ENCODE measurements around the gene NPM1.

The NPM1 gene

GRCh38 chr5:171424726-171425125 lies 37.1 kb downstream of the NPM1 start:
- H3K9ac ChIP-seq (ENCODE audit: low read length): no peak overlapping the region
- no peaks in the 10 kb centered on the region for H3K27me3 ChIP-seq (replicated peaks; ENCODE audit: control insufficient read depth, insufficient read depth, low read length)
- no peak for DNase-seq (ENCODE audit: low read depth)
- H3K4me3 ChIP-seq (ENCODE audit: low read length): no peak overlapping the region
- H3K9me3 ChIP-seq (ENCODE audit: control insufficient read depth, low read length): no peaks in the 10 kb centered on the region
- H3K36me3 ChIP-seq (ENCODE audit: control insufficient read depth, insufficient read depth, low read length, severe bottlenecking): no peaks in the 10 kb centered on the region
- peaks cover 13% of the 10 kb centered on the region for H3K4me1 ChIP-seq (ENCODE audit: control insufficient read depth, insufficient read depth, low read length)

DNA sequence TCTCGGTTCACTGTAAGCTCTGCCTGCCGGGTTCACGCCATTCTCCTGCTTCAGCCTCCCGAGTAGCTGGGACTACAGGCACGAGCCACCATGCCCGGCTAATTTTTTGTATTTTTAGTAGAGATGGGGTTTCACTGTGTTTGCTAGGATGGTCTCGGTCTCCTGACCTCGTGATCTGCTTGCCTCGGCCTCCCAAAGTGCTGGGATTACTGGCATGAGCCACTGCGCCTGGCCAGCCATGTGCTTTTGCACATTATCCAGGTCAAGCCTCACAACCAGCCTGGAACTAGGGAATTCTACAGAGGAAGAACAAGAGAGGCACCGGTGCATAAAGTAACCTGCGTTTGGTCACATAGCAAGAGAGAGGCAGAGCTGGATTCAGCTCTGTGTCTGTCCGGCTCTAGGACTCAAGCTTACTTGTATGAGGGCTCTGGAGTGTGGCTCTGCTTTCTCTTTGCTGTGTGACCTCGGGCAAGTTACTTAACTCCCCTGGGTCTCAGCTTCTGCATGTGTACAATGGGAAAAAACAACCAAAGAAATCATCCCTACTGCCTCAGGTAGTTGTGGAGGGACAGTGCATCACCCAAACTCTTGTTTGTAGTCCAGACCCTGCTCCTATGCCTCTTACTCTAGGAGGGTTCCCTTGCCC lies 38.1 kb downstream of the NPM1 start:
- no peak for DNase-seq (ENCODE audit: low read depth)
- Histone ChIP-seq H3K27me3 (replicated peaks; ENCODE audit: control insufficient read depth, insufficient read depth, low read length) (no peaks in the 10 kb centered on the region), H3K9ac (ENCODE audit: low read length) (no peak overlapping the region), H3K36me3 (ENCODE audit: control insufficient read depth, insufficient read depth, low read length, severe bottlenecking) (no peaks in the 10 kb centered on the region), H3K4me3 (ENCODE audit: low read length) (no peak overlapping the region), H3K4me1 (ENCODE audit: control insufficient read depth, insufficient read depth, low read length) (peaks cover 7% of the 10 kb centered on the region), H3K9me3 (ENCODE audit: control insufficient read depth, low read length) (no peaks in the 10 kb centered on the region)

- Histone ChIP-seq H3K27me3 (replicated peaks; ENCODE audit: control insufficient read depth, insufficient read depth, low read length) (no peaks in the 10 kb centered on the region), H3K4me1 (ENCODE audit: control insufficient read depth, insufficient read depth, low read length) (peaks cover 3% of the 10 kb centered on the region), H3K36me3 (ENCODE audit: control insufficient read depth, insufficient read depth, low read length, severe bottlenecking) (no peaks in the 10 kb centered on the region), H3K4me3 (ENCODE audit: low read length) (no peak overlapping the region), H3K9me3 (ENCODE audit: control insufficient read depth, low read length) (no peaks in the 10 kb centered on the region), H3K9ac (ENCODE audit: low read length) (no peak overlapping the region)
- no peak for DNase-seq (ENCODE audit: low read depth)
Measured at GRCh38 chr5:171426266-171426665, 38.6 kb downstream of the NPM1 start.

GRCh38 chr5:171426680-171427079 lies 39.0 kb downstream of the NPM1 start:
- H3K27me3 ChIP-seq (replicated peaks; ENCODE audit: control insufficient read depth, insufficient read depth, low read length): no peaks in the 10 kb centered on the region
- H3K9ac ChIP-seq (ENCODE audit: low read length): no peak overlapping the region
- no peaks in the 10 kb centered on the region for H3K36me3 ChIP-seq (ENCODE audit: control insufficient read depth, insufficient read depth, low read length, severe bottlenecking)
- no peak overlapping the region for H3K4me3 ChIP-seq (ENCODE audit: low read length)
- no peaks in the 10 kb centered on the region for H3K4me1 ChIP-seq (ENCODE audit: control insufficient read depth, insufficient read depth, low read length)
- no peaks in the 10 kb centered on the region for H3K9me3 ChIP-seq (ENCODE audit: control insufficient read depth, low read length)
- DNase-seq (ENCODE audit: low read depth): no peak

DNA sequence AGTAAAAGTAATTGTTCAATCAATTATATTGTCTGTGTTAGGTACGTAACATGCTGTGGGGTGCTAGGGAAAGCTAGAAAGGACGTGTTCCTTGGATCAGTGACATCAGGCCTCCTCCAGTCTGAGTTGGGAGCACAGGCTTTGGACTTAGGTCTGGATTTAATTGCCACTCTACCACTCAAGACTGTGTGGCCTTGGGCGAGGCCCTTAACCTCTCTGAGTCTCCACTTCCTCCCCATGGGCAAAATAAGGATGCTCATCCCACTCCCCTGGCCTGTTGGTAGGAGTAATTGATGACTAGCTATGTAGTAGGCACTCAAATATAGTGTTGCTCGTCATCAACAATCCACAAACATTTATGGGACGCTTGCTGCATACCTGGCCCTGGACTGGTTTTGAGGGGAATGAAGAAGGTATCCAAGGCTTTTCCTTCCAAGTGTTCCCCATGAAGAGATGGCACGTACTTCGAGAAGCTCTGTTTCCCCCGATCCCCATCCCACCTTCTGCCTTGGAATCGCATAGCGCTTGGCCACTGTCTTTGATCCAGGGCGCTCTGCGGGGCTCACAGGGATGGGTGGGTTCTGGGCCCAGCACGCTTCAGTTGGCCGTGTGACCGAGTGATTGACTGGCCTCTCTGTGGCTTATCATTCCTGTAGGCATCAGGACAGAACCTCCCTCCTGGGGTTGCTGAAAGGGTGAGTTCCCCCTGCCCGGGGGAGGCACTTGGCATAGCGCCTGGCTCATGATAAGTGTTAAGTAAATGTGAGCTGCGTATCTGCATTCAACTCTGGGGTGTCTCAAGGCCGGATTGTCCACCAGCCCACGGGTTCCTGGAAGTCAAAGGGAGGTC lies 39.9 kb downstream of the NPM1 start:
- H3K4me3 ChIP-seq (ENCODE audit: low read length): no peak overlapping the region
- DNase-seq (ENCODE audit: low read depth): no peak
- no peaks in the 10 kb centered on the region for H3K4me1 ChIP-seq (ENCODE audit: control insufficient read depth, insufficient read depth, low read length)

GRCh38 chr5:171428168-171428696 lies 40.6 kb downstream of the NPM1 start:
- no peaks in the 10 kb centered on the region for H3K36me3 ChIP-seq (ENCODE audit: control insufficient read depth, insufficient read depth, low read length, severe bottlenecking)
- no peaks in the 10 kb centered on the region for H3K9me3 ChIP-seq (ENCODE audit: control insufficient read depth, low read length)
- H3K4me1 ChIP-seq (ENCODE audit: control insufficient read depth, insufficient read depth, low read length): no peaks in the 10 kb centered on the region
- H3K4me3 ChIP-seq (ENCODE audit: low read length): no peak overlapping the region
- DNase-seq (ENCODE audit: low read depth): no peak
- H3K27me3 ChIP-seq (replicated peaks; ENCODE audit: control insufficient read depth, insufficient read depth, low read length): no peaks in the 10 kb centered on the region
- no peak overlapping the region for H3K9ac ChIP-seq (ENCODE audit: low read length)

More for the DNA sequence above, 39.9 kb downstream of the NPM1 start:
- no peaks in the 10 kb centered on the region for H3K36me3 ChIP-seq (ENCODE audit: control insufficient read depth, insufficient read depth, low read length, severe bottlenecking)
- no peaks in the 10 kb centered on the region for H3K9me3 ChIP-seq (ENCODE audit: control insufficient read depth, low read length)
- H3K9ac ChIP-seq (ENCODE audit: low read length): no peak overlapping the region
- no peaks in the 10 kb centered on the region for H3K27me3 ChIP-seq (replicated peaks; ENCODE audit: control insufficient read depth, insufficient read depth, low read length)

GRCh38 chr5:171428809-171429542 lies 41.3 kb downstream of the NPM1 start:
- H3K9me3 ChIP-seq (ENCODE audit: control insufficient read depth, low read length): no peaks in the 10 kb centered on the region
- DNase-seq (ENCODE audit: low read depth): no peak
- H3K4me1 ChIP-seq (ENCODE audit: control insufficient read depth, insufficient read depth, low read length): no peaks in the 10 kb centered on the region
- H3K27me3 ChIP-seq (replicated peaks; ENCODE audit: control insufficient read depth, insufficient read depth, low read length): no peaks in the 10 kb centered on the region
- no peak overlapping the region for H3K4me3 ChIP-seq (ENCODE audit: low read length)
- no peak overlapping the region for H3K9ac ChIP-seq (ENCODE audit: low read length)
- H3K36me3 ChIP-seq (ENCODE audit: control insufficient read depth, insufficient read depth, low read length, severe bottlenecking): no peaks in the 10 kb centered on the region

GRCh38 chr5:171429543-171429910 lies 41.9 kb downstream of the NPM1 start:
- no peaks in the 10 kb centered on the region for H3K4me1 ChIP-seq (ENCODE audit: control insufficient read depth, insufficient read depth, low read length)
- no peak for DNase-seq (ENCODE audit: low read depth)
- H3K9ac ChIP-seq (ENCODE audit: low read length): no peak overlapping the region

DNA sequence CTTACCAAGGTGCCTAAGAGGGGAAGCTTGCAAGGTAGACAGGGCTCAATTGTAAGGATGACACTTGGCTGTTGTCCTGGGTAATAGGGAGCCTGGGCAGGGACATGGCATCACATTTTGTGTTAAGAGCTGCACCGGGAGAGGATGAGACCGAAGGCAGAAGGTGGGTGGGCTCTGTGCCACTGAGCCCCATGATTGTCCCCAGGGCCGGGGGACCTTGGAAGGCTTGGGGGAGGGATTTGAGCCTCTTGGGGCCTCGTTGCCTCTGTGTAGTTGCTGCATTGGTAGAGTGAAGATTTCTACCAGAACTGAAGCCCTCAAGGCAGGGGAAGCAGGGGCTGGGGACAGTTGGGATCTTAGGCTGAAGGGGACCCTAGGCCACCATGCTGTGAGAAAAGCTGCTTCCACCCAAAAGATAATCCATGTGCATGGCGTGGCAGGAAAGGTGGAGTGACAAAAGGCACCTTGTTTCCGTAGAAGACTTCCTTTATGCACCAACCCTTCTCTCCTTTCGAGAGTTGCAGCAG lies 43.7 kb downstream of the NPM1 start:
- Histone ChIP-seq H3K27me3 (replicated peaks; ENCODE audit: control insufficient read depth, insufficient read depth, low read length) (no peaks in the 10 kb centered on the region), H3K4me1 (ENCODE audit: control insufficient read depth, insufficient read depth, low read length) (no peaks in the 10 kb centered on the region), H3K9ac (ENCODE audit: low read length) (no peak overlapping the region), H3K9me3 (ENCODE audit: control insufficient read depth, low read length) (no peaks in the 10 kb centered on the region), H3K4me3 (ENCODE audit: low read length) (no peak overlapping the region), H3K36me3 (ENCODE audit: control insufficient read depth, insufficient read depth, low read length, severe bottlenecking) (no peaks in the 10 kb centered on the region)
- no peak for DNase-seq (ENCODE audit: low read depth)

More at GRCh38 chr5:171429543-171429910, 41.9 kb downstream of the NPM1 start:
- no peaks in the 10 kb centered on the region for H3K36me3 ChIP-seq (ENCODE audit: control insufficient read depth, insufficient read depth, low read length, severe bottlenecking)
- H3K4me3 ChIP-seq (ENCODE audit: low read length): no peak overlapping the region
- no peaks in the 10 kb centered on the region for H3K9me3 ChIP-seq (ENCODE audit: control insufficient read depth, low read length)
- H3K27me3 ChIP-seq (replicated peaks; ENCODE audit: control insufficient read depth, insufficient read depth, low read length): no peaks in the 10 kb centered on the region

- DNase-seq (ENCODE audit: low read depth): no peak
- Histone ChIP-seq H3K9me3 (ENCODE audit: control insufficient read depth, low read length) (no peaks in the 10 kb centered on the region), H3K27me3 (replicated peaks; ENCODE audit: control insufficient read depth, insufficient read depth, low read length) (no peaks in the 10 kb centered on the region), H3K4me1 (ENCODE audit: control insufficient read depth, insufficient read depth, low read length) (no peaks in the 10 kb centered on the region), H3K9ac (ENCODE audit: low read length) (no peak overlapping the region), H3K4me3 (ENCODE audit: low read length) (no peak overlapping the region), H3K36me3 (ENCODE audit: control insufficient read depth, insufficient read depth, low read length, severe bottlenecking) (no peaks in the 10 kb centered on the region)
Measured at GRCh38 chr5:171432076-171432475, 44.4 kb downstream of the NPM1 start.

Data from adipocyte (in vitro differentiated cells).